ENCODE results near the gene C1S.

Gene C1S

GRCh38 chr12:7112041-7112440 lies 51.5 kb downstream of the C1S start:
- no peak for TF ChIP-seq CTCF (IDR thresholded peaks at IDR 0.05; ENCODE audit: low read depth, low read length)
- H3K4me3 ChIP-seq (ENCODE audit: low read depth, low read length), result no peak overlapping the region

GRCh38 chr12:7113389-7113871 lies 52.9 kb downstream of the C1S start:
- H3K4me3 ChIP-seq (ENCODE audit: low read depth, low read length), result no peak overlapping the region
- TF ChIP-seq CTCF (IDR thresholded peaks at IDR 0.05; ENCODE audit: low read depth, low read length), result peak; percentile 82

DNA sequence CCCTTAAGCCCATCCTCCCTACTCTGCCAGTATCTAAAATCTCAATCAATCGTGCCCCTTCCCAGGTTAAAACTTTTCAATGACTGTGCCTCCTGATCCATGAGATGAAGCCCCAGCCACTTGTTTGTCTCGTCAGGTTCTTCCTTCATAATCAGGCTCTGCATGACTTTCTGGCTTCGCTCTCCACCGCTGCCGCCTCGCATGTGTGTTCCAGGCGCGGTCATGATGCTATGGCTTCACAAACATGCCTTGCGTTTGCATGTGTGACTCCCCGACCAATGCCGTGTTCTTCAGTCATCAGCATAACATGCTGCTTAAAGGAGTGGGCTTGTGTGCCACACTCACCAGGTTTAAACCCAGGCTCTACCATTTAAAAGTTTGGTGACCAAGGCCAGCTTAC lies 53.5 kb downstream of the C1S start:
- TF ChIP-seq CTCF (IDR thresholded peaks at IDR 0.05; ENCODE audit: low read depth, low read length), result no peak
- H3K4me3 ChIP-seq (ENCODE audit: low read depth, low read length), result no peak overlapping the region

DNA sequence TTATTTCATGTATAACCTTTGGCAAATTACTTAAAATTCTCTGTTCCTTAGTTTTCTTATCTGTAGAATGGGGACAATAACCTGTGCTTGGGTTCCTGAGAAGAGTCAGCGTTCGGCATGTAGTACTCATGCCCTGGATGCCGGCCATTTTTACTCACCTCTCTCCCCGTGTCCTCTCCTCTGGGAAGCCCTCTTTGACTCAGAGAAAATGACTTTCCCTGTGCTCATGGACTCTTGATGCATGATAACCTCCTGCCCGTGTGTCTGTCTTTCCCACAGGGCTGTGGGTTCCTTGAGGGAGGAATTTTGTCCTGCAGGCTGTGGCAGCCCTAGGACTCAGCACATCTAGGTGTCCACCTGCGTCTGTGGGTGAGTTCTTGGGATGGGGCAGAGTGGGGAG lies 54.3 kb downstream of the C1S start:
- no peak overlapping the region for H3K4me3 ChIP-seq (ENCODE audit: low read depth, low read length)
- no peak for TF ChIP-seq CTCF (IDR thresholded peaks at IDR 0.05; ENCODE audit: low read depth, low read length)

DNA sequence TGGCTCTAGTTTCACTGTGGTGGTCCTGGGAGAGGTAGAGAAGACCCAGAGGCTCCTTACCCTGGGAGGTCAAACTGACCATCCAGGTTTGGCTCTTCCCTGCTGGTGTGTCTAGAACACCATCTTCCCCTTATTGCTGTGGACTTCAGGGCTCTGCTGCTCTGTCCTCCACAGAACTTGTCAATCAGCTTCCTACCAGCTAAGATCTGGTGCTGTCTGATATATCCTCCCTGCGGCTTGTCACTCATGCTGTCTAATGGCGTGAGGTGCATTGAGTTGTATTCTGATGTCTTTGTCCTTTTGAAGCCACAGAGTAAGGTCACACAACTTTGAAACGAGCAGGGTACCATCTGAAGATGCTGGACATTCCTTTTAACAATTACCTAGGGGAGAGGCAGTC lies 55.7 kb downstream of the C1S start:
- H3K4me3 ChIP-seq (ENCODE audit: low read depth, low read length), result no peak overlapping the region
- no peak for TF ChIP-seq CTCF (IDR thresholded peaks at IDR 0.05; ENCODE audit: low read depth, low read length)

GRCh38 chr12:7116916-7117315 lies 56.4 kb downstream of the C1S start:
- no peak for TF ChIP-seq CTCF (IDR thresholded peaks at IDR 0.05; ENCODE audit: low read depth, low read length)
- no peak overlapping the region for H3K4me3 ChIP-seq (ENCODE audit: low read depth, low read length)

DNA sequence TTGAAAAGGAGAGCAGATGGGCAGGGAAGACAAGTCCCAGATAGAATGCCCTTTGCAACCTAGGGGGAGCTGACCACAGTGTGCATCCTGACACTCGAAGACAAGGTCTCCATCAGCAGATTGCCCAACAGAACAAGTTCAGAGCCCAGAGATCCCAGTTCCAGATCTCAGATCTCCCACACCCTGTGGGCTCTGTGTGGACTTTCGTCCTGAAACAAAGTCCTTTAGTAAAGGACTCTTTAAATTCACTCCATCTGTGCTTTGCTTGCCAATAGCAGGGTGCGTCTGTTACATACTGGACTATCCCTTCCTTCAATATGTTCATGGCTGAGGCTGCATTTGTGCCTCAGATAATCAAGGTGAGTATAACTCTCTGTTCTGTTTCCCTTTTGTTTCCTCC lies 57.2 kb downstream of the C1S start:
- no peak for TF ChIP-seq CTCF (IDR thresholded peaks at IDR 0.05; ENCODE audit: low read depth, low read length)
- no peak overlapping the region for H3K4me3 ChIP-seq (ENCODE audit: low read depth, low read length)
